HG02973 (cell line): ENCODE results near the gene CACNA1D.
"Not testable (repeated sequence)": the region's sequence is repeated elsewhere in the genome, so short reads cannot be mapped to it uniquely, and the experiment has no call there.

Source experiments
- ATAC-seq: cut with Tn5 transposase; IDR thresholded peaks from one replicate; pipeline ENCODE4 v1.9.1; 2021; ENCODE audit warnings: moderate library complexity; ENCODE audit not compliant: unreplicated experiment

Gene CACNA1D

GRCh38 chr3:53570709-53571108 is 76.3 kb downstream of the CACNA1D start:
- ATAC-seq = no peak

DNA sequence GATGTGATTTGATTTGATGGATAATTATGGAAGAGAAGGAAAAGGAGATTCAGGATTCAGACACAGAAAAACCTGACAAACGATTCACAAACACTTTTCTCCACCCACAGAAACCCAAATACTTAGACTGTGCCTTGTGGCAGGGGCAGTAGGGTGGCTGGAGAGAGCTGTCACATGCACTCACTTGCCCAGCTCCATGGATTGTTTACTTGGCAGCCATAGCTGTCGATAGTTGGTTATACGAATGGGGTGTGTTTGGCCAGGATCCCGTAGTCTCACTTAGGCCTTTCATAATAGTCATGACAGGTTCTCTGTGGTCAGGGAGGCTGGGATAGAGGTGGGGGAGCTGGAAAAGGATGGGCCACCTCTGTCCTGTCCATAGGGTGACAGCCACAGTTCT is 76.9 kb downstream of the CACNA1D start:
- no peak for ATAC-seq

GRCh38 chr3:53572184-53572583 is 77.8 kb downstream of the CACNA1D start:
- not testable (repeated sequence) for ATAC-seq

- ATAC-seq = no peak
Measured at GRCh38 chr3:53577506-53577905, 83.1 kb downstream of the CACNA1D start.

- no peak for ATAC-seq
Measured at GRCh38 chr3:53579636-53580035, 85.2 kb downstream of the CACNA1D start.

- ATAC-seq = no peak
Measured at GRCh38 chr3:53581671-53582070, 87.3 kb downstream of the CACNA1D start.

- ATAC-seq = no peak
Measured at GRCh38 chr3:53583161-53583690, 88.8 kb downstream of the CACNA1D start.

DNA sequence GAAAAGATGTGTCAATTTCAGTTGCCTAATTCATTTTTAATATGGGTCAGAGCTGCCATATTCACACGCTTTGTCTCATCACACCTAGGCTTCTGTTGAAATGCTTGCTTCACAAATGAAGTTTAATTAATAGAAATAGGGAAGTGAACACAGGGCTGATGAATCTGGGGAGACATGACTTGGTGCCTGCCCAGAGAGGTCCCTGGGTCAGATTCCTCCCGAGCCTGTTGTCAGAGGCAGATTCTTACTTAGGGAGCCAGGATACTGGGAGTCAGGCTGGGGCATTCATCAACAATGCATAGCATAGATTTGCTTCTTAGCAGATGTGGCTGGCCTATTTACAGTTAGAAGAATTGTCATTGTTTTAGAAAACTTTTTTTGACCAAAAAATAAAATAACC is 90.6 kb downstream of the CACNA1D start:
- no peak for ATAC-seq

- no peak for ATAC-seq
Measured at GRCh38 chr3:53585627-53586026, 91.2 kb downstream of the CACNA1D start.

GRCh38 chr3:53588122-53588521 is 93.7 kb downstream of the CACNA1D start:
- ATAC-seq = no peak

DNA sequence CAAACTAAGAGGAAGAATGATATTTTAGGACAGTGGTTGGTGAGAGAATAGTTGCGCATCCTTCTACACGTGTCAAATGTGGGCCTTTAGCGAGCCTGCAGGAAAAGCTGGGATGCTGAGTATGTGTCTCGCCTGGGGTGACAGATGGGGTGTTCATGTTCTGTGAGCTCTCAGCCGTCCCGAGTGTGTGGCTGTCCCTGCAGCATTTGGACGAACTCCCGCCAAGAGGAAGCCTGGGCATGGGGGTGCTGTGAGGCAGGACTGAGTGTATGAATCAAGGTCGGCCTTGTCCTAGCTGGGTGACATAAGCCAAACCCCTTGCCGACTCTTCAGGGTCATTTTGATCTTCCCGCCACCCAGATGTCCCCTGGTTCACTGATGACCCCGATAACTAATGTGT is 94.8 kb downstream of the CACNA1D start:
- no peak for ATAC-seq

- no peak for ATAC-seq
Measured at GRCh38 chr3:53589806-53590205, 95.4 kb downstream of the CACNA1D start.

GRCh38 chr3:53590606-53591005 is 96.2 kb downstream of the CACNA1D start:
- ATAC-seq = no peak

- ATAC-seq = no peak
Measured at GRCh38 chr3:53591646-53592045, 97.2 kb downstream of the CACNA1D start.

DNA sequence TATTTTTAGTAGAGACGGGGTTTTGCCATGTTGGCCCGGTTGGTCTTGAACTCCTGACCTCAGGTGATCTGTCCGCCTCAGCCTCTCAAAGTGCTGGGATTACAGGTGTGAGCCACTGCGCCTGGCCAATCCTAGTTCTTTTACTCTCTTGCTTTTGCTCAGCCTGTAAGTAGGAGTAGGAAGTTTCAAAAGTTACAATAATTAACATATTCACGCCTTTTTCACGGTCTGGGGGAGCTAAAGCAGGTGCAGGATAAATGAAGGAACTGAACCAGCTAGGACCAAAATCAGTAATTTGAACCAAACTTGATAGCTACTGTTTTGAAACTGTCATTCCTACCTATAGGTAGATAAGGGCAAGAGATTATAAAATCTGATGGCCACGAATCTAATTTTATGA is 98.5 kb downstream of the CACNA1D start:
- no peak for ATAC-seq

DNA sequence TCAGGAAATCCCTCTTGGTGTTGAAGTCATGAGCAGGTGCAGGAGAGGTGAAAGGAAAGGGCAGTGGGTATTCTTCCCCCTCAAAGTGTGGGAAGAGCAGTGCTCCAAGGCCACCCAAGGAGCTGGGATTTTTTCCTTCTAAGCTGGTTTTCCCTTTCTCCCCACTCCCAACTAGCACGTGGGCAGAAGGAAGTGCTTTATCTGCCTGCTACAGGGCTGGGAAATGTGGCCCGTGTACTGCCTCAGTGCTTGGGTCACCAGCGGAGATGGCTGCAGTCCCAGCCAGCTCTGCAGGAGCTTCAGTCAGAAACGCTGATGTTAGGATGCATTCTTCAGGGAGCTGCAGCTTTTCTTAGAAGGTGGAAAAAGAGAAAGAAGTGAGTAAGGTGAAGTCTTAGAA is 99.2 kb downstream of the CACNA1D start:
- ATAC-seq = no peak

DNA sequence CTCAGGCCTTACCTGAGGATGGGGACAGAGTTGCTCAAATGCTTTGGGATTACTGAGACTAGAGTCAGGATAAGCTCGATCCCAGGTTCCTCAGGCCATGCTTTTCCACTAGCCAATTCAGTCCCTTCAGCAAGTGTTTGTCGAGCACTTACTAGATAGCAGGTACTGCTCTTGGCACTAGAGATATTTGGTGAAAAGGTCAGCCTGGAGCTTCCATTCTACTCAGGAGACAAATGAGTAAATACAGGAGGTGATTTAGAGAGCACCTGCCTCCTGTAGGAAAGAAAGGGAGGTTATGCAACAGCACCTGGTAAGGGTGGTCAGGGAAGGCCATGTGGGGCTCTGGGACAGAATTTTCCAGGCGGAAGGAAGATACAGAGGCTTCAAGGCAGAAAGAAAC is 99.9 kb downstream of the CACNA1D start:
- ATAC-seq = no peak

- ATAC-seq = no peak
Measured at GRCh38 chr3:53595660-53596059, 101.2 kb downstream of the CACNA1D start.

DNA sequence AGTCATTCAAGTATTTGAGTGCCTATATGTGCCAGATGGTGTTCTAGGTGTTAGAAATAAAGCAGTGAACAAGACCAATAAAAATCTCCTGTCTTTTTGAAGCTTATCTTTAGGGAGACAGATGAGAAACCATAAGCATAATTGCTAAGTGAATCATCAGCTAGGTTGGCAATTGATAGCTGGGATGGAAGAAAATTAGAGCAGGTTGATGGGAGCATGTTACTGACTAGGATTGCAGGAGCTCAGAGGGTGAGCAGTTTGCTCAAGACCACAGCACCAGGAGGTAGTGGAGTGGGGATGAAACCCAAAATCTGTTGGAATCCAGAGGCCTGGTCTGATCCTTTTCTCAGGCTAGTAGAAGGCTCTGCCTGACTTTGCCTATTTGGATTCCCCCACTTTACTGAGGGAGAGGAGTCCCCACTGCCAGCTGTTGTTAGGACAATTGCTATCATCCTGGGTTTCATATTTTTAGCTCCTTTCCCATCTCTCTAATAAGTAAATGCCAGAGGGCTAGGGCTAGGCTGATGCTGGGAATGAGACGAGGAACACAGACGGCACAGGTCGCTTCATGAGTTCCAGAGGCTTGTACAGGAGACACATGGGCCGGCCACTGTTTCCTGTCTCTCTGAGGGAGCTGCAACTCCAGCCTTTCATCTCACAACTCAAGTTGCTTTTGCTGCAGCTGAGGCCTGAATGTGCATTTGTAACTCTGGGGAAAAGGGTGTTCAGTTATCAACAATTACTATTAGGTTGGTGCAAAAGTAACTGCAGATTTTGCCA is 102.9 kb downstream of the CACNA1D start:
- no peak for ATAC-seq

- no peak for ATAC-seq
Measured at GRCh38 chr3:53599771-53600170, 105.4 kb downstream of the CACNA1D start.

- ATAC-seq = no peak
Measured at GRCh38 chr3:53602866-53603265, 108.5 kb downstream of the CACNA1D start.

DNA sequence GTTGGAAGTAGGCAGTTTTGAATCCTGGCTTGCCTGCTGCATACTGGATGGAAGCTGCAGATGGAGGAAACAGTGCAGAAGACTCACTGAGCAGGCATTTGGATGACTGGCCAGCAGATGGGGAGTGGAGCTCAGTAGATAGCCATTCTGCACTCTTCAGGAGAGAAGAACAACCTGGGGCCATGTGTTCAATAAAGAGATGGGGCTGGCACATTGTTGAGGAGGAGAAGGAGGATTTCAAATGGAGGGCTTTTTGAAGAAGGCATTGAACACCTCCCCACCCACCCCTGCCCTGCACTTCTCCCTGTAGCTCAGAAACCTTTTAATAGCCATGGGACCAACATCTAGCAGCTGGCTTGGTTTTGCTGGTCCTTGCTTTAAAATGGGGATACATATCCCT is 109.8 kb downstream of the CACNA1D start:
- ATAC-seq = no peak

DNA sequence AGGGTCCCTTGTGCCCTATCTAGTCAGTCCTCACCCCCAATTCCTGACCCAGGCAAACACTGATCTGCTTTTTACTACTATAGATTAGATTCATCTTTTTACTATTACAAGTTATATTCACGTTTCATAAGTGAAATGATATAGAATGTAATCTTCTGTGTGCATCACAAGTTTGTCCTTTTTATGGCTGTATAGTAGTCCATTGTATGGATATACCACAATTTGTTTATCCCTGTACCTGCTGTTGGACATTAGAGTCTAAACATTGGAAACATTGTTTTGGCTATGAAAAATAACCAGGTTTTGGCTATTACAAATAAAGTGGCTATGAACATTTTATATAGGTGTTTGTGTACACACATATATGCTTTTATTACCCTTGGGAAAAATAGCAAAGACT is 112.4 kb downstream of the CACNA1D start:
- ATAC-seq = no peak
